Transverse colon (tissue), 4 donors: ENCODE results near the gene ERI2. TPM values are rescaled to one million over a fixed set of nuclear protein-coding genes. Genes with fewer than 3 reads are reported as not detected.
"Not testable (repeated sequence)": the region's sequence is repeated elsewhere in the genome, so short reads cannot be mapped to it uniquely, and the experiment has no call there.

ENCODE experiments used
- DNase-seq: peaks from one replicate; pipeline ENCODE4 v3.0.0-alpha.2; 2019
- H3K27ac ChIP-seq, 4 donors: fragments of 200-600 bp; sonication (generic); 2 replicates each; pipeline ENCODE4 v1.5.1; 2016 to 2018; ENCODE audit warnings: inconsistent platforms in 4 of 4
- H3K27me3 ChIP-seq: fragments of 200-600 bp; sonication (generic); 2 replicates; pipeline ENCODE4 v1.5.1; 2017; ENCODE audit warnings: inconsistent platforms
- H3K36me3 ChIP-seq, 4 donors: fragments of 200-600 bp; sonication (generic); 2 replicates each; pipeline ENCODE4 v1.5.1; 2017 to 2019; ENCODE audit warnings: inconsistent platforms in 4 of 4
- H3K4me1 ChIP-seq, 4 donors: fragments of 200-600 bp; sonication (generic); 2 replicates each; pipeline ENCODE4 v1.5.1; 2017 to 2020; ENCODE audit warnings: inconsistent platforms in 4 of 4
- H3K4me3 ChIP-seq, 4 donors: fragments of 200-600 bp; sonication (generic); 1 replicate in 1 of 4; 2 replicates in 3 of 4; pipeline versions ENCODE4 v1.5.1 to v1.6.1; 2017 to 2019; ENCODE audit warnings: inconsistent platforms in 4 of 4
- H3K9me3 ChIP-seq, 2 donors: fragments of 200-600 bp; sonication (generic); 2 replicates each; pipeline ENCODE4 v1.5.1; 2017 to 2019; ENCODE audit warnings: inconsistent platforms in 2 of 2
- EP300 ChIP-seq: sonication (generic); formaldehyde crosslinking; IDR thresholded peaks from one replicate; pipeline ENCODE4 v1.6.1; 2017; ENCODE audit warnings: antibody characterized with exemption, low read depth
- POLR2A ChIP-seq: fragments of 450-650 bp; IDR thresholded peaks from one replicate; pipeline ENCODE4 v1.6.1; 2016; ENCODE audit warnings: antibody characterized with exemption, mild to moderate bottlenecking, moderate library complexity
- POLR2AphosphoS5 ChIP-seq, 3 donors: sonication (generic); formaldehyde crosslinking; IDR thresholded peaks; one replicate each; pipeline ENCODE4 v1.6.1; 2016; ENCODE audit warnings: antibody characterized with exemption in 3 of 3
- WGBS, 2 donors: methylation state at CpG; one replicate each; pipeline ENCODE4 v1.1.5; 2018; ENCODE audit warnings: low coverage in 1 of 2; 5-methylcytosine and 5-hydroxymethylcytosine counted together
- in situ Hi-C, 4 donors: fragments of 200-750 bp; cut with MboI; loops; one replicate each; pipeline versions ENCODE4 v1.15.0 to v1.15.1; 2017; ENCODE audit warnings: low sequenced_read_pairs in 3 of 4, low pct_ligation_motif_present in 1 of 4, low pct_unique_long_range_greater_than_20kb in 1 of 4
- intact Hi-C: fragments of 100-400 bp; cut with DNase I; formaldehyde crosslinking; loops from one replicate; pipeline ENCODE4 v1.15.1; 2023; ENCODE audit warnings: low total_unique reads
- total RNA-seq, 4 donors: library from RNA; depleted of rRNA; stranded (reverse); fragments of >200 nt; gene quantifications; one replicate each; pipeline ENCODE4 v1.1.0, GENCODE V29; 2016
- TF ChIP-seq, protein P1 (sequence below), 5 experiments: fragments of 200-600 bp in 3 of 5; fragments of 450-650 bp in 2 of 5; sonication (generic) in 3 of 5; IDR thresholded peaks; 1 replicate in 2 of 5; 2 replicates in 3 of 5; pipeline ENCODE4 v1.5.1; 2016 to 2017; ENCODE audit warnings: antibody characterized with exemption in 5 of 5, inconsistent platforms in 3 of 5, mild to moderate bottlenecking in 2 of 5, moderate library complexity in 1 of 5

Gene ERI2
- total RNA-seq, 4 donors from 2014 or later = 9.0 to 55.1 (median 30.0) TPM

DNA sequence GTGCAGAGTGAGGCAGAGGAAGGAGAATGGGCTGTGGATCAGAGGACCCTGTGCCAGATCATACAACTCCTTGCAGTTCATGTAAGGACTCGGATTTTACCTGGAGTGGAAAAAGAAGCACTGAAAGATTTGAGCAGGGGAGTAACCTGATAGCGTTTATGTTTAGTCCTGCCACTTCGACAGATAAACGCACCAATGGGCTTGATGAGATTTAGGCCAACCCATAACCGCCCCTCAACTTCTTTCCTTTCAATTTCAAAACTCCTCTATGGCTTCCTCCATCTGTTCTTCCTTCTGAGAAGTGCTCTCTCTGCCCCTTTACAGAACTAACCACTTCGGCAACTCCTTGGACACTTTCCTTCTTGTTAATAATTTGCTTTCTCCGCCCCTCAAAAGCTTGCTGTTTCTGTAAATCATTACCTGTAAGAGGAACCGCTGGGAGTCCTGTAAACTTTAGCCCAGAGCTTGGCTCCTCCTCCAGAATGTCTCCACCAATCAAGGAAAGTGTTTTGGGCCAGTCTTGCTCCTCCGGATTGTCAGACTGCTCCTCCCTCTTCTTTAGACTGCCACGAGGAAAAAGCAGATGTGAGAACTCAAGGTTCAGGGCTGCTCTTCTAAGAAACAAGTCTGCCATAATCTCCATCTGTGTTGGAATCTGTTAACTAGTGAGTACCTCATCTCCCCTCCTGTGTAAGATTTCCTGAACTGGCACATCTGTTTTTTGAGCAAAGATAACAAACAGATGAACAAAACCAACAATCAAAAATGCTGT lies 42.6 kb downstream of the ERI2 start, which contains the start of gene ACSM3:
ACSM3 (plus strand) TSS at position 554 of the 772 bp plus-strand sequence. CDS start 6,021 bp downstream, outside the sequence.
- no peaks in the 10 kb centered on the region for H3K9me3 ChIP-seq
- H3K4me1 ChIP-seq = peaks cover 0 to 20% (median 14%) of the 10 kb centered on the region in 4 donors
- WGBS, 2 donors = 3 to 4% methylated on average over 6 to 10 of the region's 10 CpGs
- H3K27ac ChIP-seq = peak within 1 kb of the TSS; percentile 84 to 92 (median 86)
- no peaks in the 10 kb centered on the region for H3K36me3 ChIP-seq
- intact Hi-C loops (no loop called here), in situ Hi-C loops (no loop called here)
- TF ChIP-seq POLR2AphosphoS5 (IDR thresholded peaks at IDR 0.05) (peak; percentile 51 to 77 (median 58)), EP300 (no peak), POLR2A (peak; percentile 70)
- peak within 1 kb of the TSS in 3 of 4 donors; percentile 27 to 51 (median 34) for H3K4me3 ChIP-seq
- peak; percentile 82 for DNase-seq
- H3K27me3 ChIP-seq = no peaks in the 10 kb centered on the region

GRCh38 chr16:20762404-20763123 lies 43.7 kb downstream of the ERI2 start:
- H3K4me3 ChIP-seq = peak overlapping the region in 3 of 4 donors; percentile 27 to 51 (median 34)
- DNase-seq = no peak
- intact Hi-C loops = no loop called here

DNA sequence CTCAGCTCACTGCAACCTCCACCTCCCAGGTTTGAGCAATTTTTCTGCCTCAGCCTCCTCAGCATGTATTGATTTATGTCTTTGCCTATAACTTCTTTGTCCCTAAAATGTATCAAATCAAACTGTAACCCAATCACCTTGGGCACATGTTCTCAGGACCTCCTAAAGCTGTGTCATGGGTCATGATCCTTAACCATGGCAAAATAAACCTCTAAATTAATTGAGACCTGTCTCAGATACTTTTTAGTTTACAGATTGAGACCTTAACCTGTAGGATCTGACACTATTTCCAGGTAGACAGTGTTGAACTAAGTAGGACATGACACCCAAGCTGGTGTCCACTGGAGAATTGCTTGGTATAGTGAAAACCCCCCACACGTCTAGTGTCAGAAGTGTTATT lies 45.1 kb downstream of the ERI2 start:
- WGBS, 2 donors = 92 to 100% methylated on average over 1 of the region's 1 CpG
- Histone ChIP-seq H3K4me3 (no peak overlapping the region), H3K27me3 (no peaks in the 10 kb centered on the region), H3K27ac (no peak overlapping the region), H3K36me3 (no peaks in the 10 kb centered on the region), H3K9me3 (no peaks in the 10 kb centered on the region), H3K4me1 (peaks cover 0 to 20% (median 14%) of the 10 kb centered on the region in 4 donors)
- DNase-seq = no peak
- in situ Hi-C loops = no loop called here
- intact Hi-C loops = no loop called here
- TF ChIP-seq EP300 (no peak), POLR2AphosphoS5 (IDR thresholded peaks at IDR 0.05) (no peak), POLR2A (no peak)
- TF ChIP-seq, protein P1, sequence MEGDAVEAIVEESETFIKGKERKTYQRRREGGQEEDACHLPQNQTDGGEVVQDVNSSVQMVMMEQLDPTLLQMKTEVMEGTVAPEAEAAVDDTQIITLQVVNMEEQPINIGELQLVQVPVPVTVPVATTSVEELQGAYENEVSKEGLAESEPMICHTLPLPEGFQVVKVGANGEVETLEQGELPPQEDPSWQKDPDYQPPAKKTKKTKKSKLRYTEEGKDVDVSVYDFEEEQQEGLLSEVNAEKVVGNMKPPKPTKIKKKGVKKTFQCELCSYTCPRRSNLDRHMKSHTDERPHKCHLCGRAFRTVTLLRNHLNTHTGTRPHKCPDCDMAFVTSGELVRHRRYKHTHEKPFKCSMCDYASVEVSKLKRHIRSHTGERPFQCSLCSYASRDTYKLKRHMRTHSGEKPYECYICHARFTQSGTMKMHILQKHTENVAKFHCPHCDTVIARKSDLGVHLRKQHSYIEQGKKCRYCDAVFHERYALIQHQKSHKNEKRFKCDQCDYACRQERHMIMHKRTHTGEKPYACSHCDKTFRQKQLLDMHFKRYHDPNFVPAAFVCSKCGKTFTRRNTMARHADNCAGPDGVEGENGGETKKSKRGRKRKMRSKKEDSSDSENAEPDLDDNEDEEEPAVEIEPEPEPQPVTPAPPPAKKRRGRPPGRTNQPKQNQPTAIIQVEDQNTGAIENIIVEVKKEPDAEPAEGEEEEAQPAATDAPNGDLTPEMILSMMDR (IDR thresholded peaks at IDR 0.05) = no peak

More at GRCh38 chr16:20762404-20763123, 43.7 kb downstream of the ERI2 start:
- H3K27me3 ChIP-seq = no peaks in the 10 kb centered on the region
- H3K9me3 ChIP-seq = no peaks in the 10 kb centered on the region
- H3K36me3 ChIP-seq = no peaks in the 10 kb centered on the region
- no peak for TF ChIP-seq POLR2AphosphoS5 (IDR thresholded peaks at IDR 0.05)
- TF ChIP-seq EP300 = no peak
- no peak for TF ChIP-seq POLR2A
- TF ChIP-seq, protein P1 (IDR thresholded peaks at IDR 0.05) = no peak
- peaks cover 0 to 20% (median 14%) of the 10 kb centered on the region in 4 donors for H3K4me1 ChIP-seq
- peak overlapping the region; percentile 84 to 92 (median 86) for H3K27ac ChIP-seq
- WGBS, 2 donors = 72 to 88% methylated on average over 3 of the region's 3 CpGs
- in situ Hi-C loops = no loop called here

DNA sequence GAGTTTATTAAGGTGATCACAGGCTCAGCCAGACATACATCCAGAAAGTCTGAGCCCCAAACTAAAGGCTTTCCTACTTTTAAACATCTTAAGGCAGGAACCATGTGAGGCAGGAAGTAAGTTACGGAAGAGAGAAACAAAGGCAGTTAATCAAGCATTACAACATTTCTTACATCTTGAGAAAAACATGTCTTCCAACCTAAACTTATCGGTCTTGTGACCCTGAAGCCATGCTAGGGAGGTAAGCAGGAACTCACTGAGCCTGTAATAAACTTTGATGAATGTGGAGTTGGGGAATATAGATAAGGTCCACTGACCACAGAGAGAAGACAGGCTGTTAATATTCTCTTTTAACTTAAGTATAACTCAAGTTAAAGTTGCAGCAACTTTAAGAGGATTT lies 45.9 kb downstream of the ERI2 start:
- no peak for DNase-seq
- H3K9me3 ChIP-seq = no peaks in the 10 kb centered on the region
- H3K4me3 ChIP-seq = no peak overlapping the region
- in situ Hi-C loops (no loop called here), intact Hi-C loops (no loop called here)
- H3K36me3 ChIP-seq = no peaks in the 10 kb centered on the region
- no peak overlapping the region for H3K27ac ChIP-seq
- H3K27me3 ChIP-seq = no peaks in the 10 kb centered on the region
- WGBS, 2 donors = 82 to 90% methylated on average over 2 of the region's 2 CpGs
- H3K4me1 ChIP-seq = peaks cover 0 to 20% (median 14%) of the 10 kb centered on the region in 4 donors
- TF ChIP-seq, protein P1 (IDR thresholded peaks at IDR 0.05) = no peak
- TF ChIP-seq POLR2AphosphoS5 (IDR thresholded peaks at IDR 0.05) = no peak
- TF ChIP-seq POLR2A = no peak
- TF ChIP-seq EP300 = no peak

- H3K4me3 ChIP-seq, intact Hi-C loops, H3K27me3 ChIP-seq, in situ Hi-C loops, H3K9me3 ChIP-seq, DNase-seq, H3K27ac ChIP-seq, H3K4me1 ChIP-seq, H3K36me3 ChIP-seq: not testable (repeated sequence)
- 100% methylated on average over 2 of the region's 5 CpGs; no CpG with 5 or more reads in 1 of the 2 donors for WGBS, 2 donors
Measured at GRCh38 chr16:20755799-20756198, 50.5 kb downstream of the ERI2 start.
